GM18511 (cell line): ENCODE data around the gene RAPGEF2.

Experiments
- ATAC-seq: cut with Tn5 transposase; IDR thresholded peaks from one replicate; pipeline ENCODE4 v1.9.1; 2021; ENCODE audit warnings: mild to moderate bottlenecking, moderate library complexity; ENCODE audit not compliant: unreplicated experiment

Gene RAPGEF2

GRCh38 chr4:159396151-159396550, 293.3 kb downstream of the RAPGEF2 start:
- ATAC-seq, result no peak

DNA sequence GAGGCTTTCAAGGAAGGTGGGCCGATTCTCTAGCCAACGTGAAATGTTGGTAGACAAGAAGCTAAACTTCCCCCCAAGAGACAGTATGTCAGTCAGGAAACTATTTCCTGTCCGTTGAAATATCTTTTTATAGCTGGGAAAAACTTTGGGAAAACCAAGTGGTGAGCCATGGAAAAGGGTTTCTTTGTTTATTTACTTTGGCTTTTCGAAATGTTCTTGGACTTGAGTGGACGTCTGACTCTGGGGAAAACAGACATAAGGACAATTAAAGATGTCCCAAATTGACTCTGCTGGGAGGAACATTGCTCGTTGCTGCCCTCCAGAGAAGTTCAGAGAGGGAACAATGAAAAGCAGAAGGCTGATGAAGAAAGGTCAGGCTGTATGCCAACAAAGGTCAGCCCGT, 295.4 kb downstream of the RAPGEF2 start:
- ATAC-seq, result no peak

DNA sequence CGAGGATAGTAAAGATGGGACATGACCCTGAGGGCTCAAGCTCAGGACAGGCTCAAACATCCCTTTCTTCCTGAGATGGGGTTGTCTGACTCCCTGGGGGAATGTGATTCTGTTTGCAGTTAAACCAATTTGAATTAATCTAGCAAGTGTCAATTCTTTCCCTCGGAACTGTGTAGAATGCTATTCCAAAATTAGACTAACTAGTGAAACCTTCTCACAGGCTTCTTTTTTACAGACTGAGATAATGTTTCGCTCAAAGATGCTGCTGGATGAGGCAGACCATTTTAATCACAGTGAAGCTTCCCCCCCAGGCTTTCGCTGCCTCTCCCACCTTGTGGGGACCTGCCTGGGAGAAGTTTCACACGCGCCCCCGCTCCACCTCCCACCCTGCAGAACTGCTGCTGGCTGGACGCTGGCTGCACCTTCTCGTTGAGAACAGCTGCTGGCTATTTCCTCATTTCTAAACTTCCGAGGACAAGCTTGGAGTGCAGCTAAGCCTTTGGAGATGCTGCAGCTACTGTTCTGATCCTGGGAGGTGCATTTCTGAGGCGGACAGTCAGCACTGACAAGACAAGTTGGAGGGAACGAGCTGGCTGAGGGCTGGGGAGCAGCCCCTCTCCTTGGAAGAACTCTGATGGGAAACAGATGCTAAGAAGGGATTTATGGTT, 297.8 kb downstream of the RAPGEF2 start:
- ATAC-seq, result no peak

DNA sequence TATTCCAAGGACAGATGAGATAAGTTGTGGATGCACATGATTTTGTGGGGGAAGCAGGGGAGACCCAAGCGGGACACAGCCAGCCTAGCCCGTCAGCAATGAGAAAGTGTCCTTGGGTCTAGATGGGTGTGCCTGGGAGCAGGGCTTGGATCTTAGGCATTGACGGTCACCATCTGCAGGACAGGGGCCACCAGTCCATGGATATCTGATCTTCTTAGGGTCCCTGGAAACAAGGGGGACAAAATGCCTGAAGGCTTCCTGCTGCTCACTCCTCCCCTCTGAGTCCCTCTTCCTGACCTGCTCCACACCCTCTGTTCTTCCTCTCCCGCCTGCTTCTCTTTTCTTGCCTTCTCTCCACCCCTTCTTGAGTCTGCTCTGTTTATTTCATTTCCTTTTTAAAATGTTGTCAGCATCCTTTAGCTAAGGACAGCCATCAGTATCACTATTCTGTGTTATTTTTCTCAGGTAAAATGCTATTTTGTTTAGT, 298.4 kb downstream of the RAPGEF2 start:
- ATAC-seq, result no peak

DNA sequence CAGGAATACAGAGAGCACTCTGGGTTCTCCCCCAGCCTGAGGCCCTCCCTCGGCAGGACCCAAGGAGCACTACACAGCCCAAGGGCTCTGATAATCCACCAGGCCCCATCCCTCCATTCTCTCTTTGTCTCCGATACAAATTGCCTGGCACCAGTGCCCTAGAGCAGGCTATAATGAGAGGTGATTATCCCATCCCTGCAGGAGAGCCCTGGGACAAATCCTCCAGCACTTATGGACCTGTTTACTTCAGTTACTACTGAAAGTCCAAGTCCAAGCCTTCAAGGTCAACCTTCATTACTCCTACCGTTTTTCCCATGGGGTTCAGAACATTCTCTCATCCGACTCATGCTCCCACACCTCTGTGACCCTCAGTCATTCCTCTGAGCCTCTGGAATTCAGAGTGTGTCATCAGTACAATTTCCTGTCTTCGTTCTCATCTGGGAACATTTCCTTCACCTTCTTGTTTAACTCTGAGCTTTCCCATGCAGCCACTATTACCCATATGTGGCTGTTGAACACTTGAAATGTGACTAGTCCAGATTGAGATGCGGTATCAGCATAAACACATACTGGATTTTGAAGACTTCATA, 299.0 kb downstream of the RAPGEF2 start:
- ATAC-seq, result no peak
